ENCODE measurements around the gene ABCA3.

The ABCA3 gene

GRCh38 chr16:2371421-2371820 lies 30.9 kb upstream of the ABCA3 start:
- TF ChIP-seq SPI1 (IDR thresholded peaks at IDR 0.05; ENCODE audit: borderline replicate concordance, low read depth) (no peak), GABPA (IDR thresholded peaks at IDR 0.05; ENCODE audit: low read depth) (no peak), POLR2AphosphoS5 (IDR thresholded peaks at IDR 0.05; ENCODE audit: low read depth) (no peak)
- TF ChIP-seq, protein P1, sequence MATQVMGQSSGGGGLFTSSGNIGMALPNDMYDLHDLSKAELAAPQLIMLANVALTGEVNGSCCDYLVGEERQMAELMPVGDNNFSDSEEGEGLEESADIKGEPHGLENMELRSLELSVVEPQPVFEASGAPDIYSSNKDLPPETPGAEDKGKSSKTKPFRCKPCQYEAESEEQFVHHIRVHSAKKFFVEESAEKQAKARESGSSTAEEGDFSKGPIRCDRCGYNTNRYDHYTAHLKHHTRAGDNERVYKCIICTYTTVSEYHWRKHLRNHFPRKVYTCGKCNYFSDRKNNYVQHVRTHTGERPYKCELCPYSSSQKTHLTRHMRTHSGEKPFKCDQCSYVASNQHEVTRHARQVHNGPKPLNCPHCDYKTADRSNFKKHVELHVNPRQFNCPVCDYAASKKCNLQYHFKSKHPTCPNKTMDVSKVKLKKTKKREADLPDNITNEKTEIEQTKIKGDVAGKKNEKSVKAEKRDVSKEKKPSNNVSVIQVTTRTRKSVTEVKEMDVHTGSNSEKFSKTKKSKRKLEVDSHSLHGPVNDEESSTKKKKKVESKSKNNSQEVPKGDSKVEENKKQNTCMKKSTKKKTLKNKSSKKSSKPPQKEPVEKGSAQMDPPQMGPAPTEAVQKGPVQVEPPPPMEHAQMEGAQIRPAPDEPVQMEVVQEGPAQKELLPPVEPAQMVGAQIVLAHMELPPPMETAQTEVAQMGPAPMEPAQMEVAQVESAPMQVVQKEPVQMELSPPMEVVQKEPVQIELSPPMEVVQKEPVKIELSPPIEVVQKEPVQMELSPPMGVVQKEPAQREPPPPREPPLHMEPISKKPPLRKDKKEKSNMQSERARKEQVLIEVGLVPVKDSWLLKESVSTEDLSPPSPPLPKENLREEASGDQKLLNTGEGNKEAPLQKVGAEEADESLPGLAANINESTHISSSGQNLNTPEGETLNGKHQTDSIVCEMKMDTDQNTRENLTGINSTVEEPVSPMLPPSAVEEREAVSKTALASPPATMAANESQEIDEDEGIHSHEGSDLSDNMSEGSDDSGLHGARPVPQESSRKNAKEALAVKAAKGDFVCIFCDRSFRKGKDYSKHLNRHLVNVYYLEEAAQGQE (IDR thresholded peaks at IDR 0.05; ENCODE audit: insufficient replicate concordance, low read depth), result no peak
- TF ChIP-seq, protein P2, sequence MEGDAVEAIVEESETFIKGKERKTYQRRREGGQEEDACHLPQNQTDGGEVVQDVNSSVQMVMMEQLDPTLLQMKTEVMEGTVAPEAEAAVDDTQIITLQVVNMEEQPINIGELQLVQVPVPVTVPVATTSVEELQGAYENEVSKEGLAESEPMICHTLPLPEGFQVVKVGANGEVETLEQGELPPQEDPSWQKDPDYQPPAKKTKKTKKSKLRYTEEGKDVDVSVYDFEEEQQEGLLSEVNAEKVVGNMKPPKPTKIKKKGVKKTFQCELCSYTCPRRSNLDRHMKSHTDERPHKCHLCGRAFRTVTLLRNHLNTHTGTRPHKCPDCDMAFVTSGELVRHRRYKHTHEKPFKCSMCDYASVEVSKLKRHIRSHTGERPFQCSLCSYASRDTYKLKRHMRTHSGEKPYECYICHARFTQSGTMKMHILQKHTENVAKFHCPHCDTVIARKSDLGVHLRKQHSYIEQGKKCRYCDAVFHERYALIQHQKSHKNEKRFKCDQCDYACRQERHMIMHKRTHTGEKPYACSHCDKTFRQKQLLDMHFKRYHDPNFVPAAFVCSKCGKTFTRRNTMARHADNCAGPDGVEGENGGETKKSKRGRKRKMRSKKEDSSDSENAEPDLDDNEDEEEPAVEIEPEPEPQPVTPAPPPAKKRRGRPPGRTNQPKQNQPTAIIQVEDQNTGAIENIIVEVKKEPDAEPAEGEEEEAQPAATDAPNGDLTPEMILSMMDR (IDR thresholded peaks at IDR 0.05; ENCODE audit: insufficient read depth, low read length), result no peak
- DNase-seq (ENCODE audit: low read depth in 1 of 2, low spot score in 1 of 2), result no peak
- H3K27me3 ChIP-seq (ENCODE audit: insufficient read depth, poor library complexity, severe bottlenecking), result peaks cover 11% of the 10 kb centered on the region
- H3K4me3 ChIP-seq (replicated peaks; ENCODE audit: insufficient read depth, low read length), result no peak overlapping the region
- H3K27ac ChIP-seq (replicated peaks), result no peak overlapping the region

GRCh38 chr16:2370721-2371120 lies 30.2 kb upstream of the ABCA3 start:
- Histone ChIP-seq H3K4me3 (replicated peaks; ENCODE audit: insufficient read depth, low read length) (no peak overlapping the region), H3K27ac (replicated peaks) (no peak overlapping the region), H3K27me3 (ENCODE audit: insufficient read depth, poor library complexity, severe bottlenecking) (peaks cover 16% of the 10 kb centered on the region)
- no peak for DNase-seq (ENCODE audit: low read depth in 1 of 2, low spot score in 1 of 2)
- TF ChIP-seq SPI1 (IDR thresholded peaks at IDR 0.05; ENCODE audit: borderline replicate concordance, low read depth) (no peak), POLR2AphosphoS5 (IDR thresholded peaks at IDR 0.05; ENCODE audit: low read depth) (no peak), GABPA (IDR thresholded peaks at IDR 0.05; ENCODE audit: low read depth) (no peak)
- TF ChIP-seq, protein P1 (IDR thresholded peaks at IDR 0.05; ENCODE audit: insufficient replicate concordance, low read depth), result no peak
- TF ChIP-seq, protein P2 (IDR thresholded peaks at IDR 0.05; ENCODE audit: insufficient read depth, low read length), result no peak

DNA sequence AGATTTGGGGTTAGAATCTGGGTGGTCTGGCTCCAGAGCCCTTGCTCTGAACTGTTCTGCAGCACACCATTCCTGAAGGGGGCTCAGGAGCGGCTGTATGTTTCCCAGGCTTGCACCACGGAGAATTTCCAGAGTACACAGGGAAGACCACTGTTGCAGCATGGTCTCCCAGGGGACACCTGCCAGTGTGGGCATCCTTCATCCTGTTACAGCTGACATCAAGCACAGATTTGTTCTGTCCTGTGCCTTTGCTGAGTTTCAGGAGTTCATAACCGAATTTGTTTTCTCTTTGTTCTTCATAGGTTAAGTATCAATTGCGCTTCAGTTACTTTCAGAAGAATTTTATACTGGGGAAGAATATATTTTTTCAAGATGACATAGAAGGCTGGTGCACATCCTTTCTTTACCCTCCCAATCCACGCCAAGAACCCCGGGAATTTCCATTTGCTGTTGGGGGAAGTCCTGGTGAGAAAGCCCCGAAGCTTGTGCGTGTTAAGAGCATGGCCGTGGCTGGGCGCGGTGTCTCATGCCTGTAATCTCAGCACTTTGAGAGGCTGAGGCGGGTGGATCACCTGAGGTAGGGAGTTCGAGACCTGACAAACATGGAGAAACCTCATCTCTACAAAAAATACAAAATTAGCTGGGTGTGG lies 26.3 kb upstream of the ABCA3 start:
- Histone ChIP-seq H3K27ac (replicated peaks) (no peak overlapping the region), H3K4me3 (replicated peaks; ENCODE audit: insufficient read depth, low read length) (no peak overlapping the region), H3K27me3 (ENCODE audit: insufficient read depth, poor library complexity, severe bottlenecking) (peaks cover 14% of the 10 kb centered on the region)
- no peak for TF ChIP-seq SPI1 (IDR thresholded peaks at IDR 0.05; ENCODE audit: borderline replicate concordance, low read depth)
- no peak for TF ChIP-seq GABPA (IDR thresholded peaks at IDR 0.05; ENCODE audit: low read depth)
- TF ChIP-seq, protein P1 (IDR thresholded peaks at IDR 0.05; ENCODE audit: insufficient replicate concordance, low read depth), result no peak
- TF ChIP-seq POLR2AphosphoS5 (IDR thresholded peaks at IDR 0.05; ENCODE audit: low read depth), result no peak
- TF ChIP-seq, protein P2 (IDR thresholded peaks at IDR 0.05; ENCODE audit: insufficient read depth, low read length), result no peak
- no peak for DNase-seq (ENCODE audit: low read depth in 1 of 2, low spot score in 1 of 2)
